ENCODE results near the gene HAUS5.

Gene HAUS5

GRCh38 chr19:35663981-35664380 lies 51.4 kb downstream of the HAUS5 start:
- no peak for TF ChIP-seq CTCF (IDR thresholded peaks at IDR 0.05)
- DNase-seq (ENCODE audit: low spot score), result no peak
- Histone ChIP-seq H3K4me3 (no peak overlapping the region), H3K27ac (no peak overlapping the region)

GRCh38 chr19:35665157-35665556 lies 52.6 kb downstream of the HAUS5 start:
- DNase-seq (ENCODE audit: low spot score), result no peak
- no peak overlapping the region for H3K4me3 ChIP-seq
- no peak for TF ChIP-seq CTCF (IDR thresholded peaks at IDR 0.05)

GRCh38 chr19:35665604-35666003 lies 53.1 kb downstream of the HAUS5 start:
- H3K27ac ChIP-seq, result no peak overlapping the region
- TF ChIP-seq CTCF (IDR thresholded peaks at IDR 0.05), result no peak
- H3K4me3 ChIP-seq, result no peak overlapping the region
- DNase-seq (ENCODE audit: low spot score), result no peak

More at GRCh38 chr19:35665157-35665556, 52.6 kb downstream of the HAUS5 start:
- no peak overlapping the region for H3K27ac ChIP-seq

- Histone ChIP-seq H3K27ac (no peak within 1 kb of the TSS), H3K4me3 (no peak within 1 kb of the TSS)
- TF ChIP-seq CTCF (IDR thresholded peaks at IDR 0.05), result no peak
- DNase-seq (ENCODE audit: low spot score), result no peak
Measured at GRCh38 chr19:35666251-35666913, 53.8 kb downstream of the HAUS5 start, which contains the start of gene UPK1A. TSS of gene UPK1A (plus strand) at chr19:35666517. CDS start at chr19:35666813, 296 bp downstream.

GRCh38 chr19:35669566-35669965 lies 57.0 kb downstream of the HAUS5 start:
- DNase-seq (ENCODE audit: low spot score), result no peak
- Histone ChIP-seq H3K4me3 (no peak overlapping the region), H3K27ac (no peak overlapping the region)
- no peak for TF ChIP-seq CTCF (IDR thresholded peaks at IDR 0.05)

- Histone ChIP-seq H3K27ac (no peak overlapping the region), H3K4me3 (no peak overlapping the region)
- no peak for DNase-seq (ENCODE audit: low spot score)
- TF ChIP-seq CTCF (IDR thresholded peaks at IDR 0.05), result no peak
Measured at GRCh38 chr19:35669974-35670373, 57.4 kb downstream of the HAUS5 start.

- DNase-seq (ENCODE audit: low spot score), result no peak
- Histone ChIP-seq H3K27ac (no peak overlapping the region), H3K4me3 (no peak overlapping the region)
- TF ChIP-seq CTCF (IDR thresholded peaks at IDR 0.05), result no peak
Measured at GRCh38 chr19:35670686-35671085, 58.2 kb downstream of the HAUS5 start.
